Epithelial cell of prostate (primary cell): ENCODE results near the gene GLYR1.

Source experiments
- DNase-seq: peaks from one replicate; pipeline ENCODE4 v3.0.0-alpha.2; 2011; ENCODE audit warnings: low read depth, low spot score
- H3K27ac ChIP-seq: fragments of 450-650 bp; 2 replicates; pipeline ENCODE4 v1.5.1; 2017; ENCODE audit warnings: mild to moderate bottlenecking

Gene GLYR1

DNA sequence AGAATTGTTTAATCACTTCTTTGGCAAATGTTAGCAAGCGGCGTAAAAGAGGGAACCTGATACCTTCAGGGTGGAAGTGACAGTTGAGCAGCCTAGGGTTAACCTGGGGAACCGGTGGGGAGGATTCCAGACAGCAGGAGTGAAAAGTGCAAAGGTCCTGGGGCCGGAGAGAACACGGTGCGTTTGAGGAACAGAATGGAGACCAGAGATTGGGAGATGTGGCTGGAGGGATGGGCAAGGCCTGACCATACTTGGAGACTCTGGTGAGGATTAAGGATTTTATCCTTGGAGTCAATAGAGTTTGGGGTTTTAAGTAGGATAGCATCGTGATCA, 77.8 kb downstream of the GLYR1 start:
- H3K27ac ChIP-seq = no peak overlapping the region
- no peak for DNase-seq

DNA sequence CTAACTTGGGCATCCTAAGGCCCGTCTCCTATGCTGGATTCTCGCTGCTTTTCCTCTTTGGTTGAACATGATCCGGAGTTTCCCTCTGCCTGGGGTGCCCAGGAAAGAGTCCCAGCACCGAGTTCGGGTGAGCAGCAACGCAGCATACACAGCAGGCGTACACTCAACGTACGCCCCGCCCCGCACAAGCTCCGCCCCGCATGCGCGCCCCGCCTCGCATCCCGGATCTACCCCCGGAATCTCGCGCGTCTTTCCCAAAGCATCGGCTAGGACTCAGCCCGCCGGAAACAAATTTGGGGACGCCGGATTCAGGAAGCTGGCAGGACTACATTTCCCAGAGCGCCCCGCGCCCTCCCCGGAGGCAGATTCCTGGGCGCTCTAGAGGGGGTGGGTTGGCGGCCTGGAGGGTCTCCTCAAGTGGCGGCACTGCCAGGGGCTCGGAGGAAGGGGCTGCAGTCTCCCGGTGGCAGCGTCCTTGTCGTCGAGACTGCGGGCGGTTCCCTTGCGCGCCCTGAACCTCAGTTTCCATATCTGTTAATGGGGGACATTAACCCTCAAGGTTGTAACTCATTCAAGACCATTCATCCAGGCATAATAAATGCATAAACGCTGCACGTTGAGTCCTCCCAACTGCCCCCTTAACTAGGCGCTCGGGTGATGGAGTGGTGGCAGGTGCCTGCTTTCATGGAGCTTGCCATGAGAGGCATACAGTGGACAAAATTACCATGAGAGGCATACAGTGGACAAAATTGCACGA, 78.4 kb downstream of the GLYR1 start:
- peak overlapping the region; percentile 91 for H3K27ac ChIP-seq
- DNase-seq = peak; percentile 68

DNA sequence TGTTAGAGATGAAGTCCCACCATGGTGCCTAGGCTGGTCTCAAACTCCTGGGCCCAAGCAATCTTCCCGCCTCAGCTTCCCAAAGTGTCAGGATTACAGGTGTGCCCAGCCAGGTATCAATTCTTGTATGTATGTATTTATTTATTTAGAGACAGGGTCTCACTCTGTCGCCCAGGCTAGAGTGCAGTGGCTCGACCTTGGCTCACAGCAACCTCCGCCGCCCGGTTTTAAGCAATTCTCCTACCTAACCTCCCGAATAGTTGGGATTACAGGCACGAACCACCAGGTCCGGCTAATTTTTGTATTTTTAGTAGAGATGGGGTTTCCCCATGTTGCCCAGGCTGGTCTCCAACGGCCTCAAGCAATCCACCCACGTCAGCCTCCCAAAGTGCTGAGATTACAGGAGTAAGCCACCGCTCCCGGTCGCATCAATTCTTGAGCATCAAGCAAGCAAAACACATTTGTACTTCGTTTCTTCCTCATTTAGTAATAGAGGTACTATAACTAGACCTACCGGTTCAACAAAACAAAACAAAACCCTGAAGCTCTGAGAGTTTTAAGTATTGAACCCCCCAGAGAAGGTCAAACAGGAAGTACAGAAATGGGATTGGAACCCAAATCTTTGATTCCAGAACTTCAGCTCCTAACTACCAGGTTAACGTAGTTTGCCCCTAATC, 79.1 kb downstream of the GLYR1 start:
- peak overlapping the region; percentile 91 for H3K27ac ChIP-seq
- no peak for DNase-seq

DNA sequence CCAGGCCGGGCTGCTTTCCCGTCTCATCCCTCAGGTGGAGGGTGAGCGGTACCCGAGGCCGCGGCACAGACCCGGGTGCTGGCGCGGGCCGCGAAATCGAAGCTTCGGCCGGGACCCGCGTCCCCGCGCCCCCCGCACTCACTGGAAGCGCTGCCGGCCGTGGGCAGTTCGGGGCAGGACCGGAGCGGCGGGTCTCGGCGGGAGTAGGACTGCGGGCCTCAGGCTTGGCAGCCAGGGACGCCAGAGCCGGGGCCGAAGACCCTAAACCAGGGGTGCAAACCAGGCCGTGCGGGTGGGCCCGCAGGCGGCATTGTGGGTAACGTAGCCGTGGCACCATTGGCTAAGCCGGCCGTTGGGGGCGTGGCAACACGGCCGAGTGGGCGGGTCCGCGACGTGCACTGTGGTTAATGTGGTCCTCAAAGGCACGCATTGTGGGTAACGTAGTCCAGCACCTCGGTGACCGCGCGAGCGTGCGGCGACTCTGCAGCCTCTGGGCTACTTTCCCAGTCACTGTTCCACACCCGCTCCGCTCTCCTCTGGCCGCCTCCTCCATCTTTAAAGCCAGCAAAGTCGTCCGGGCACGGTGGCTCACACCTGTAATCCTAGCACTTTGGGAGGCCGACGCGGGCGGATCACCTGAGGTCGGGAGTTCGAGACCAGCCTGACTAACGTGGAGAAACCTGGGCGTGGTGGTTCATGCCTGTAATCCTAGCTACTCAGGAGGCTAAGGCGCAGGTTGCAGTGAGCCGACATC, 80.0 kb downstream of the GLYR1 start, which contains the start of gene ZNF500:
Gene ZNF500 (minus strand): TSS at position 288 of the 754 bp plus-strand sequence. CDS start 1,184 bp downstream, outside the sequence.
- DNase-seq = peak; percentile 75
- peak within 1 kb of the TSS; percentile 91 for H3K27ac ChIP-seq

DNA sequence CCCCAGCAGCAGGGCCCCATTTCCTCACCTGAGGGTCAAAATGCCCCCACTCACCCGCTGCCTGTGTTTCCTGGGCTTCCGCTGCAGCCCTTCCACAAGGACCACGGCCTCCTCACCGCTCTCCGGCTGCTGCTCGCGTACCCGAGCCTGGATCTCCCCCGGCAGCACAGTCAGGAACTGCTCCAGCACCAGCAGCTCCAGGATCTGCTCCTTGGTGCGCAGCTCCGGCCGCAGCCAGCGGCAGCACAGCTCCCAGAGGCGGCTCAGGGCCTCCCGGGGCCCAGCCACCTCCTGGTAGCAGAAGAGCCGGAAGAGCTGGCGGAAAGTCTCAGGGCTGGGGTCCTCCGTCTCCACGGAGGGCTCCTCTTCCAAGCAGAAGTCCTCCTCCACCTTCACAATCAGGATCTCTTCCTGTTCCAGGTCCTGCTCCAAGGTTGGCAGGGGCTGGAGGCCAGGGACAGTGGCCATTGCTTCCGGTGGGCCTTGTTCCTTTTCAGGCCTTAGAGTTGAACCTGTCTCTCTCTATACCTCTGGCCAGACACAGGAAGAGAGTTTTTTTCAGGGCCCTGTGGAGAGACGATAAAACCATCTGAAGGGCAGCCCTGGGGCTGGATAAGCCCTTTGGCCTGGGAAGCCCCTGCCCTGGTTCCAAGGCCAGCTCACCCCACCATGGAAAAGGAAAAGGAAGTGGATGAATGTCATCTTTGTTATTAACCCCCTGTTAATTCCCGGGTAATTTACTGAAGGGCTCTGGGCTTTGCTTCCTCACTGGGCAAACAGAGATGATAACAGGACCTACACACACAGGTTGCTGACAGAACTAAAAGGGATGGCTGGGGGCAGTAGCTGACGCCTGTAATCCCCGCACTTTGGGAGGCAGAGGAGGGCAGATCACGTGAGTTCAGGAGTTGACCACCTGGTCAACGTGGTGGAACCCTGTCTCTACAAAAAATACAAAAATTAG, 81.3 kb downstream of the GLYR1 start:
- H3K27ac ChIP-seq = peak overlapping the region; percentile 91
- no peak for DNase-seq

DNA sequence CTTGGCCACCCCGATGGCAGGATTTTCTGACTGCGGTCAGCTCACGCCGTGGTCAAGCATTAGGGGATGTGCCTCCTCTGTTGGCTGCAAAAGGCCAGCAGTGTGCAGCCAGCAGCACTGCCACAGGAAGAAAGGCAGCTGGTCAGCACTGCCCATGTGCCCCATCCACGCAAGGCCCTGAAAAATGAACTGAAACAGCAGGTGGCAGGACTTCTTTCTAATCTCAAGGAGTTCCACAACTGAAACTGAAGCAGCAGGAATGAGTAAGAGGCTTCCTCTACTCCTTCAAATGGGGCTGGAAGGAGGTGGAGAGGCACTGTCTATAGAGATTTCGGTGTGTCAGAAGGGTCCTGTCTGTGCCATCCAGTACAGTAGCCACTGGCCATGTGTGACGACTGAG, 83.3 kb downstream of the GLYR1 start:
- no peak for DNase-seq
- H3K27ac ChIP-seq = no peak overlapping the region

DNA sequence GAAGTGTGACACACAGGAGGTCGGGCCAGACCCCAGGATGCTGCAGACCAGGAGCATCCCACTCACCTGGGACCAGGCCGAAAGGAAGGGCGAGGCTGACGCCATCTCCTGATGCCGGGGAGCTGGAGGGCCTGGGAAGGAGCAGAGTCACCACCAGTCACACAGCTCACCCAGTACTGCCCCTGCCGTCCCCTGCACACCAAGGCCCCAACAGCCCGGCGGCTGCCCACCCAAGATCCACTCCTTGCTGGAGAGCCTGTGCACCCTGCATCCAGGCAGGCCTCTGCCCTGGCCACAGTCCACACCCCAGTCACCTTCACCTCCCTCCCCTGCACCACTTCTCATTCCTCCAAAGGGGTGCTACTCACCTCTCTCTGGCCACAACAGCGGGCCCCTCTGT, 84.9 kb downstream of the GLYR1 start:
- no peak for DNase-seq
- H3K27ac ChIP-seq = no peak overlapping the region

DNA sequence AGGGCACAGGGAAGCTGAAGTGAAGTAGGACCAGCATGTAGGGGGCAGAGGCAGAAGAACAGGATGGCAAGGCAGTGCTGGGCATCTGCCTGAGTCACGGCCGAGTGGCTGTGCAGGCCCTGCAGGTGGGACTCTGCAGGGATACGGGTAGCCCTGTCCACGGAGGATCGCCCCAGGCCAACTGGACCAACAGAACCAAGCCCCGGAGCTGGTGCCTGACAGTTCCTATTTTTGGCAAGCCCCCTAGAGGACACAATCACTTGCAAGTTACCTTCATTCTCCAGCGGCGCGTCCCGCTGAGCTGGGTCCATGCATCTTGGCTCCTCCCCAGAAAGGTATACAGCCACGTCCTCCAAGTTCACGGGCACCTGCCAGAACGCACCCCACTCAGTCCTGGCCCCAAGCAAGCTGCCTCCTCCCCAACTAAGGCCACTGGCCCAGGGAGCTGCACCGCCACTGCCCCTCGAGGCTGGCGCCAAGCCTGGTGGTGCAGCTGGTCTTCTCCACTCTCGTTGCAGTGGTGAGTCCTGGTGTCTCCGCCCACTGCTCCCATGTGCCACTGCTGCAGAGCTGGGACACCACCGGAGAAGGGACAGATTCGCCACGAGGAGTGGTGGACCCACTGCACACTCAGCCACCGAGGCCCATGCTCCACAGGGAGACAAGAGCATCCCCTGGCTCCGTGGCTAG, 86.7 kb downstream of the GLYR1 start:
- DNase-seq = no peak
- no peak overlapping the region for H3K27ac ChIP-seq

DNA sequence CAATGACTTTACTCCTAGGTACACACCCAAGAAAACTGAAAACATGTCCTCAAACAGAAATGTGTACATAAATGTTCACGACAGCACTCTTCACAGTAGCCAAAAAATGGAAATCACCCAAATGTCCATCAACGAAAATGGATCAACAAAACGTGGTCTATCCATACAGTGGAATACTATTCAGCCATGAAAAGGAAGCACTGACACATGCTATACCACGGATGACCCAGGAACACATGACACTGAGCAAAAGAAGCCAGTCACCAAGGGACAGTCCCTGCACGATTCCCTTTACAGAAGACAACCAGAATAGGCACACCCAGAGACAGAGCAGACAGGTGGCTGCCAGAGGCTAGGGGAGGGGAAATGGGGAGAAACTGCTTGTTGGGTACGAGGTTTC, 91.4 kb downstream of the GLYR1 start:
- H3K27ac ChIP-seq = no peak overlapping the region
- no peak for DNase-seq

DNA sequence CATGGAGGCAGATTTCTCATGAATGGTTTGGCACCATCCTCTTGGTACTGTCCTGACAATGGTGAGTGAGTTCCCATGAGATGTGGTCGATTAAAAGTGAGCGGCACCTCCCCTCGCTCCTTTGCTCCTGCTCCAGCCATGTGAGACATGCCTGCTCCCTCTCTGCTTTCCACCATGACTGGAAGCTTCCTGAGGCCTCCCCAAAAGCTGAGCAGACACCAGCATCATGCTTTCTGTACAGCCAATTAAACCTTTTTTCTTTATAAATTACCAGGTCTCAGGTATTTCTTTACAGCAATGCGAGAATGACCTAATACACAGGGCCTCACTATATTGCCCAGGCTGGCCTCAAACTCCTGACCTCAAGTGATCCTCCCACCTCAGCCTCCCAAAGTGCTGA, 92.2 kb downstream of the GLYR1 start:
- H3K27ac ChIP-seq = no peak overlapping the region
- DNase-seq = no peak

DNA sequence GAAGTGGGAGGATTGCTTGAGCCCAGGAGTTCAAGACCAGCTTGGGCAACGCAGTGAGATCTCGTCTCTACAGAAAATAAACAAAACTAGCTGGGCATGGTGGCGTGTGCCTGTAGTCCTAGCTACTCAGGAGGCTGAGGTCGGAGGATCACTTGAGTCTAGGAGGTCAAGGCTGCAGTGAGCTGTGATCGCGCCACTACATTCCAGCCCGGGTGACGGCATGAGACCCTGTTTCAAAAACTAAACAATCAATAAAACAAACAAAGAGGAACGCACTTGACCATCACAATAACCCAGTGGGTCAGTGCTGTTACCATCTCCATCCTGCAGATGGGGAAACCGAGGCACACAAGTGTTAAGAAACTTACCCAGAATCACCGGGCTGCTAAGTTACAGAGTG, 93.9 kb downstream of the GLYR1 start:
- DNase-seq = no peak
- no peak overlapping the region for H3K27ac ChIP-seq
